PC-9 (cell line): ENCODE data around the gene EYS. TPM values are rescaled to one million over a fixed set of nuclear protein-coding genes. Genes with fewer than 3 reads are reported as not detected.

Experiments
- BruUV-seq: library from RNA; stranded (reverse); fragments of 400-500 nt; replicated peaks from 2 replicates; lab custom pipeline; 2021; lab: Mats Ljungman, UMichigan
- CTCF ChIA-PET: fragments of 300-600 bp; sonication (Branson Sonifier 250); formaldehyde crosslinking; loops from one replicate; lab custom pipeline; 2022; ENCODE audit warnings: antibody characterized with exemption; lab: Charles Lee
- POLR2A ChIA-PET: fragments of 300-600 bp; sonication (Branson Sonifier 250); formaldehyde crosslinking; loops from one replicate; lab custom pipeline; 2022; ENCODE audit warnings: antibody characterized with exemption; ENCODE audit not compliant: unreplicated experiment; lab: Charles Lee
- DNase-seq, 2 experiments: peaks; one replicate each; pipeline versions ENCODE4 v3.0.0 to v3.0.0-alpha.2; 2015 to 2022; ENCODE audit warnings: mixed read lengths in 1 of 2
- H2AFZ ChIP-seq: fragments of 200-600 bp; sonication (generic); 2 replicates; pipeline ENCODE4 v1.8.1; 2017; ENCODE audit warnings: antibody characterized with exemption
- H3F3A ChIP-seq: fragments of 200-600 bp; sonication (generic); 2 replicates; pipeline ENCODE4 v1.8.1; 2017; ENCODE audit warnings: antibody characterized with exemption, mild to moderate bottlenecking, low read depth; ENCODE audit not compliant: insufficient read depth
- H3K27ac ChIP-seq: fragments of 200-600 bp; sonication (generic); 2 replicates; pipeline ENCODE4 v1.6.1; 2016; ENCODE audit warnings: mixed run types
- H3K27me3 ChIP-seq: fragments of 200-600 bp; sonication (generic); 2 replicates; pipeline ENCODE4 v1.6.1; 2016; ENCODE audit warnings: low read depth, mixed run types; ENCODE audit not compliant: insufficient read depth
- H3K36me3 ChIP-seq: fragments of 200-600 bp; sonication (generic); 2 replicates; pipeline ENCODE4 v1.6.1; 2016; ENCODE audit warnings: low read depth, mixed run types
- H3K4me1 ChIP-seq: fragments of 200-600 bp; sonication (generic); replicated peaks from 2 replicates; pipeline ENCODE4 v1.6.1; 2016; ENCODE audit warnings: mixed run types; ENCODE audit not compliant: insufficient read depth
- H3K4me2 ChIP-seq: fragments of 200-600 bp; sonication (generic); 2 replicates; pipeline ENCODE4 v1.6.1; 2017; ENCODE audit warnings: mixed run types
- H3K4me3 ChIP-seq: fragments of 200-600 bp; sonication (generic); 2 replicates; pipeline ENCODE4 v1.6.1; 2016; ENCODE audit warnings: mixed run types
- H3K79me2 ChIP-seq: fragments of 200-600 bp; sonication (generic); 2 replicates; pipeline ENCODE4 v1.6.1; 2017; ENCODE audit warnings: low read depth, mixed run types
- H3K9me2 ChIP-seq: fragments of 200-600 bp; sonication (generic); 2 replicates; pipeline ENCODE4 v1.8.1; 2017; ENCODE audit warnings: mild to moderate bottlenecking; ENCODE audit not compliant: insufficient read depth
- H3K9me3 ChIP-seq: fragments of 200-600 bp; sonication (generic); 2 replicates; pipeline ENCODE4 v1.8.1; 2016; ENCODE audit warnings: low read depth; ENCODE audit not compliant: insufficient read depth
- H4K20me1 ChIP-seq: fragments of 200-600 bp; sonication (generic); 2 replicates; pipeline ENCODE4 v1.8.1; 2017; ENCODE audit not compliant: insufficient read depth
- EZH2 ChIP-seq: fragments of 200-600 bp; sonication (generic); IDR thresholded peaks from 2 replicates; pipeline ENCODE4 v1.8.0; 2017; ENCODE audit warnings: antibody characterized with exemption, low read depth
- intact Hi-C: fragments of 100-400 bp; cut with micrococcal nuclease; formaldehyde crosslinking; loops from one replicate; pipeline ENCODE4 v1.10.0; 2022; ENCODE audit not compliant: unreplicated experiment
- total RNA-seq: library from RNA; stranded (reverse); gene quantifications from 2 replicates; pipeline ENCODE4 v1.2.3, GENCODE V29; 2021
- TF ChIP-seq, protein P1 (sequence below): fragments of 200-600 bp; sonication (generic); conservative IDR thresholded peaks from 2 replicates; pipeline ENCODE4 v1.6.1; 2017; ENCODE audit warnings: mixed run types, antibody characterized with exemption, mild to moderate bottlenecking, moderate library complexity

EYS gene
- total RNA-seq, 1 experiment from 2014 or later = not detected

DNA sequence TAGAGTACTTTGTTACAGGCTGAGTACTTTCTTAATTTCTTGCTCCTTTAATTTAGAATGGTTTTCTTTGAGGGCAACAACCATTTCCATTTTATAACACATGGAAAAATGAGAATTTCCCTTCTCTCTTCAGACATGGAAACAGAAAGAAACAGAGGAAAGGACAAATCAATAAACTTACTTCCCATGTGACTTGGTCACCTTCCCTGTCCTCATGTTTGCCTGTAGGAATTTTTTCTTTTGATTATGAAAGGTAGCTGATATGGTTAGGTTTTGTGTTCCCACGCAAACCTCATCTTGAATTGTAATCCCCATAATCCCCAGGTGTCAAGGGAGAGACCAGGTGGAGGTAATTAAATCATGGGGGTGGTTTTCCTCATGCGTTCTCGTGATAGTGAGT, 1901.7 kb downstream of the EYS start:
- intact Hi-C loops = no loop called here
- CTCF ChIA-PET = no interaction called here

DNA sequence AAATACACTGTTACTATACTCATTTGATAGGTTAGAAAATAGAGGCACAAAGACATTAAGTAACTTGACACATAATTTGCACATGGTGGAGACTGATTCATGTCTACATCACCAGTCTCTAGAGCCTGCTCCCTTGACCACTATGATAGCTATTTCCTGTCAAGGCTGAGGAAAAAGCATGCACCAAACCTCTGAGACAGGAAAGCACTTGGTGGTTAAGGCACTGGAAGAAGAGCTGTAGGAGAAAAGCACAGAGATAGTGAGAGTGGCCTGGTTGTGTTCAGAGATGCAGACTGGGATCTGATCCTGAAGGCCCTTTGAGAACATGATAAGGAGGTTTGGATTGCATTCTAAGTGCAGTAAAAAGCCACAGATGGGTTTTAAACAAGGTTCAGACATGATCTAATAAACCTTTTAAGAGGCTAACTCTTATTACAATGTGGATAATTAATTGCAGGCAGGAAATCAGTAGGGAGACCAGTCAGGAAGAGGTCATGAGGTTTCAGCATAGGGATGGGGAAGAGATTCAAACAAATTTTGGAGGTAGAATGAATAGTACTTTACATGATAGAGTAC, 1902.6 kb downstream of the EYS start:
- ChIA-PET POLR2A (no interaction called here), CTCF (interaction anchor here (1.0 kb wide), 1 partner anchor 207 kb away, joined by 3 read pairs; no protein-coding TSS in a partner anchor)
- H3K4me3 ChIP-seq = no peak overlapping the region
- no TSS peak for BruUV-seq
- no peaks in the 10 kb centered on the region for H3K27me3 ChIP-seq
- no peaks in the 10 kb centered on the region for H4K20me1 ChIP-seq
- DNase-seq = no peak
- no peak overlapping the region for H2AFZ ChIP-seq
- H3K36me3 ChIP-seq = no peaks in the 10 kb centered on the region
- no peaks in the 10 kb centered on the region for H3K79me2 ChIP-seq
- no peak overlapping the region; the same call in 1 of the 2 replicates for H3K4me2 ChIP-seq
- H3K9me2 ChIP-seq = no peaks in the 10 kb centered on the region
- TF ChIP-seq EZH2 = no peak
- TF ChIP-seq, protein P1, sequence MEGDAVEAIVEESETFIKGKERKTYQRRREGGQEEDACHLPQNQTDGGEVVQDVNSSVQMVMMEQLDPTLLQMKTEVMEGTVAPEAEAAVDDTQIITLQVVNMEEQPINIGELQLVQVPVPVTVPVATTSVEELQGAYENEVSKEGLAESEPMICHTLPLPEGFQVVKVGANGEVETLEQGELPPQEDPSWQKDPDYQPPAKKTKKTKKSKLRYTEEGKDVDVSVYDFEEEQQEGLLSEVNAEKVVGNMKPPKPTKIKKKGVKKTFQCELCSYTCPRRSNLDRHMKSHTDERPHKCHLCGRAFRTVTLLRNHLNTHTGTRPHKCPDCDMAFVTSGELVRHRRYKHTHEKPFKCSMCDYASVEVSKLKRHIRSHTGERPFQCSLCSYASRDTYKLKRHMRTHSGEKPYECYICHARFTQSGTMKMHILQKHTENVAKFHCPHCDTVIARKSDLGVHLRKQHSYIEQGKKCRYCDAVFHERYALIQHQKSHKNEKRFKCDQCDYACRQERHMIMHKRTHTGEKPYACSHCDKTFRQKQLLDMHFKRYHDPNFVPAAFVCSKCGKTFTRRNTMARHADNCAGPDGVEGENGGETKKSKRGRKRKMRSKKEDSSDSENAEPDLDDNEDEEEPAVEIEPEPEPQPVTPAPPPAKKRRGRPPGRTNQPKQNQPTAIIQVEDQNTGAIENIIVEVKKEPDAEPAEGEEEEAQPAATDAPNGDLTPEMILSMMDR = no peak
- H3K4me1 ChIP-seq = peaks cover 43% of the 10 kb centered on the region
- peaks cover 25% of the 10 kb centered on the region for H3F3A ChIP-seq
- H3K27ac ChIP-seq = no peak overlapping the region
- no peaks in the 10 kb centered on the region for H3K9me3 ChIP-seq
- intact Hi-C loops = no loop called here

More for the DNA sequence above, 1901.7 kb downstream of the EYS start:
- H3K9me2 ChIP-seq = no peaks in the 10 kb centered on the region
- no peaks in the 10 kb centered on the region for H4K20me1 ChIP-seq
- no TSS peak for BruUV-seq
- POLR2A ChIA-PET = no interaction called here
- H3K36me3 ChIP-seq = no peaks in the 10 kb centered on the region
- H3K27ac ChIP-seq = peak overlapping the region; percentile 87
- H3K4me2 ChIP-seq = peak overlapping the region; percentile 64
- H3K4me1 ChIP-seq = peaks cover 43% of the 10 kb centered on the region
- H2AFZ ChIP-seq = no peak overlapping the region
- H3F3A ChIP-seq = peaks cover 25% of the 10 kb centered on the region
- TF ChIP-seq EZH2 = no peak
- TF ChIP-seq, protein P1 = no peak
- H3K4me3 ChIP-seq = no peak overlapping the region
- DNase-seq = no peak
- H3K79me2 ChIP-seq = no peaks in the 10 kb centered on the region
- no peaks in the 10 kb centered on the region for H3K9me3 ChIP-seq
- no peaks in the 10 kb centered on the region for H3K27me3 ChIP-seq

DNA sequence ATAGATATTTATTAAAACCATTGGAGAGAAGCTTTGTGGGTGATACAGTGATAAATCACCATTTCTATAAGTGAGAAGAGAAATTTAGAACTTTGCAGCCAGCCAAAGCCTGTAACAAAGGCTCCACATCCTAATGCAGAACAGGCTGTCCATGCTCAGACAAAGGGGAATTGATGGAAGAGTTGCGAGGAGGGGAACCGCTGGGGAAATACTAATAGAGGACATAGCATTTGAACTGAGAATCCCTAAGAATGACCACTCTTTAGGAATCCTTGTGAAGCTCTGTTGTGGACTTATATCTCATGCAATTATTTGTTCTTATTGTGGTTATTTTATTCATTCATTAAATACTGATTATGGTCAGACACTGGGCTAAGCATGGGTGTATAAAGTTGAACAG, 1903.7 kb downstream of the EYS start:
- Histone ChIP-seq H3K9me3 (no peaks in the 10 kb centered on the region), H3F3A (peaks cover 25% of the 10 kb centered on the region), H3K4me2 (no peak overlapping the region), H3K79me2 (no peaks in the 10 kb centered on the region), H3K27me3 (no peaks in the 10 kb centered on the region), H3K27ac (no peak overlapping the region), H3K4me3 (no peak overlapping the region), H2AFZ (no peak overlapping the region), H3K9me2 (no peaks in the 10 kb centered on the region), H3K4me1 (peaks cover 43% of the 10 kb centered on the region), H4K20me1 (no peaks in the 10 kb centered on the region), H3K36me3 (no peaks in the 10 kb centered on the region)
- POLR2A ChIA-PET = no interaction called here
- CTCF ChIA-PET = interaction anchor here (0.7 to 2.4 kb wide), 2 partner anchors 15 to 451 kb away, joined by 5 to 16 read pairs; no protein-coding TSS in a partner anchor
- no peak for TF ChIP-seq EZH2
- TF ChIP-seq, protein P1 = no peak
- intact Hi-C loops = no loop called here
- no TSS peak for BruUV-seq
- DNase-seq = no peak
